ENCODE data around the gene MAGEA8.
"Not testable (repeated sequence)": the region's sequence is repeated elsewhere in the genome, so short reads cannot be mapped to it uniquely, and the experiment has no call there.

The MAGEA8 gene

DNA sequence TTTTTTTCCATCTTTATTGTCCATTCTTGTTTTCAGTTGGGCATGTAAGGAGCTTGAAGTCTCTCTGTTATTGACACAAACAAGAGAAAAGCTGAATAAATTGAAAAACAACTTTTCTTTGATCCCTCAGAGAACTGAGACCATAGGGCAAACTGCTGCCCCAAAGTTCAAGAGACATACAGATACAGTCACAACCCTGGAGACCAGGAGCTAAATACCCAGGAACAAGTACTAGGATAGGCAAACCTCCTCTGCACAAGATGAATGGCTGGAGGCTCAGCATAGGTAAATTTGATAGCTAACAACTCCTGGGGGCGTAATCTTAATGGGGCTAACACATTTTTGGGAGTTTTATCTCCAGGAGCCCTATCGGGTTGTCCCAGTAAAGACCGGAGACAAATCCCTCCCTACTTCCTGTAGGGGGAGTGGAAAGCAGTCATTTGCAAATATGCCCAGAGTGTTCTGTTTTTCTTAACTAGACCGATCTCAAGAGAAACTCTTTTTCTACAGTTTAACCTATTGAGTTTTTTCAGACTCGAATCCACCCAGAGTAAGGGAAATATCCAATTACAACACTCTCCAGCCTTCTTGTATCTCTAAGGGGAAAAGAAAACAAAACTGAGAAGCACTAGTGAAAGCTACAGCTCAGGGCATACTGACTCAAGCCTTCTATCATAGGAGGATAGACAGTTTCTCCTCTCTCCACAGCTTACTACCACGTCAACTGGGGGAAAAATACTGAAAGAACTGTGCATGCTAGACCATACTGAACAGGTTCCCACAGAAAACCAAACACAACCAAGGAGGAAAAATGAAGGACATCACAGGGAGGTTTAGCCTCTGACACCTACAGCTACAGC lies 23.1 kb downstream of the MAGEA8 start:
- DNase-seq (ENCODE audit: low read depth in 2 of 3, low spot score in 2 of 3), result no peak

GRCh38 chrX:149908308-149908707 lies 27.3 kb downstream of the MAGEA8 start:
- no peak for DNase-seq (ENCODE audit: low read depth in 2 of 3, low spot score in 2 of 3)

- DNase-seq (ENCODE audit: low read depth in 2 of 3, low spot score in 2 of 3), result no peak
These were observed 27.7 kb downstream of the MAGEA8 start for GRCh38 chrX:149908727-149909126.

DNA sequence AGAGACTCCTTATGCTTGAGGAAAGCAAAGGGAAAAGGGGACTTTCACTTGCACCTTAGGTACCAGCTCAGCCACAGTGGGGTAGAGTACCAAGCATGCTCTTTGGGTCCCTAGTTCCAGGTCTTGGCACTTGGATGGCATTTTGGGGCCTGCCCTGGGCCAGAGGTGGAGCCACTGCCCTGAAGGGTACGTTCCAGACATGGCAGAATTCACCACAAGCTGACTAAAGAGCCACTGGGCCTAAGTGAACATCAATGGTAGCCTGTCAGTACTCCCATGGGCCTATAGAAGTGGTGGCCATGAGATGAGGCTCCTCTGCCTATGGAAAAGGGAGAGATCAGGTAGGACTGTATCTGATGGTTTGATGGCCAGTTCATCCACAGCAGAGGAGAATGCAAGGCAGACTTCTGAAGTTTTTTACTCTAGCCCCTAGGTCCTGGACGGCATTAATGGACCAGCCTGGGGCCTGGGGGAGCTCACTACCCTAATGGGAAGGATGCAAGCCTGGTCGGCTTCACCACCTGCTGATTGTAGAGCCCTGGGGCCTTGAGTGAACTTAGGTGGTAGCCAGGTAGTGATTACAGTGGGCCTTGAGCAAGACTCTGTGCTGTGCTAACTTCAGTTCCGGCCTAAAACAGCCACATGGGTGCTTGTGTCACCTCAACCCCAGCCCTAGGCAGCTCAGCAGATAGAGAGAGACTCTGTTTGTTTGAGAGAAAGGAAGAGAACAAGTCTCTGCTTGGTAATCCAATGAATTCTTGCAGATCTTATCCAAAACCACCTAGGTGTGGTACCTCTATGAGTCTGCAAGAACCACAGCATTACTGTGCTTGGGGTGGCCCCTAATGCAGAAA lies 28.6 kb downstream of the MAGEA8 start:
- no peak for DNase-seq (ENCODE audit: low read depth in 2 of 3, low spot score in 2 of 3)

DNA sequence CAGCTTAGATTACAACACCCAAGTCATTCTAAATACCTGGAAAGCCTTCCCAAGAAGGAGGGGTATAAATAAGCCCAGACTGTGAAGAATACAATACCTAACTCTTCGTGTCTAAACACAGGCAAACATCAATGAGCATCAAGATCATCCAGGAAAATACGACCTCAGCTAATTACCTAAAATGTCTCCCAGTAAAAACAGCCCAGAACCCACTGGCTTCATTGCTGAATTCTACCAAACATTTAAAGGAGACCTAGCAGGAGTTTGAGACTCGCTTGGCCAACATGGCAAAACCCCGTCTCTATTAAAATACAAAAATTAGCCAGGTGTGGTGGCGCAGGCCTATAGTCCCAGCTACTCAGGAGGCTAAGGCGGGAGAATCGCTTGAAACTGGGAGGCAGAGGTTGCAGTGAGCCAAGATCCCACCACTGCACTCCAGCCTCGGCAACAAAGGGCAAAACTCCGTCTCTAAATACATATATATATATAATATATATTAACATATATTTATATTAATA lies 29.3 kb downstream of the MAGEA8 start:
- DNase-seq (ENCODE audit: low read depth in 2 of 3, low spot score in 2 of 3), result no peak

DNA sequence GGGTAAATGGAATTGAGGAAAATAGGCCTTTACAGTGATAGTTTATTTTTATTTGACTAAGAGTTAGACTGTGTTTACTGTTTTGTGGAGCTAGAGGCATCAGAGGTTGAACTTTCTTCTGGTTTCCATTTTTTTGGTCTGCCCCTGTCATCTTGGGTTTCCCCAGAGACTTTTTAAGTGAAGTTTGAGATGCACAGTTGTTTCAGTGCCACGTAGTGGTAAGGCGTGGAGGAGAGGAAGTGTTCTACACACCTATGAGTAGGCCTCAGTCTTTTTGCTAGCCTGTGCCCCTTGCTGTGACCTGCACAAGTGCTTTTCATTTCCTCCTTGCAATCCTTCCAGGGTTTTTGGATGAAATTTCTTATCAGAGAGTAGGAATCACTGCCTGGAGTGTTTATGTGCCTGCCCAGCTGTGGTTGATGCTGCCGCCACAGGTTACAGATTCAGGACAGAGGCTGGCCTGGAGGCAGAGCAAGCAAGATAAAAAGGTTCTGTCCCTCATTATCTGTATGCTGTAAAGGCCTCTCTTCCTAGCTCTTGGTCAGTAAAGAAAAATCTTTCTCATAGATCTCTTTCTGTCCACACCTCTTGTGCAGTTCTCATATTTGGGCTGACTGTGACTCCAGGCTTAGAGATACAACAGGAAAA lies 35.9 kb downstream of the MAGEA8 start:
- no peak for DNase-seq (ENCODE audit: low read depth in 2 of 3, low spot score in 2 of 3)

DNA sequence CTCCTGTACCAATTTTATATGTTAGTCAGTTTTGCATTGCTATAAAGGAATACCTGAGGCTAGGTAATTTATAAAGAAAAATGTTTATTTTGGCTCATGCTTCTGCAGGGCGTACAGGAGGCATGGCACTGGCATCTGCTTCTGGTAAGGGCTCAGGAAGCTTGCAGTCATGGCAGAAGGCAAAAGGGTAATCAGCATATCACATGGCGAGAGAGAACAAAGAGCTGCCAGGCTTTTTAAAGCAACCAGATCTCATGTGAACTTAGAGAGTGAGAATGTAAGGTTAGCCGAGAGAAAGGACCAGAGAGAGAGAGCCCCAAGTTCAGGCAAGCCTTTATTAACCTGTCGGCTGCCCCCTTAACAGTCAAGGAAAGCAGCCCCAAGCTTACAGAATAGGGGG lies 42.9 kb downstream of the MAGEA8 start:
- DNase-seq (ENCODE audit: low read depth in 2 of 3, low spot score in 2 of 3), result not testable (repeated sequence)

DNA sequence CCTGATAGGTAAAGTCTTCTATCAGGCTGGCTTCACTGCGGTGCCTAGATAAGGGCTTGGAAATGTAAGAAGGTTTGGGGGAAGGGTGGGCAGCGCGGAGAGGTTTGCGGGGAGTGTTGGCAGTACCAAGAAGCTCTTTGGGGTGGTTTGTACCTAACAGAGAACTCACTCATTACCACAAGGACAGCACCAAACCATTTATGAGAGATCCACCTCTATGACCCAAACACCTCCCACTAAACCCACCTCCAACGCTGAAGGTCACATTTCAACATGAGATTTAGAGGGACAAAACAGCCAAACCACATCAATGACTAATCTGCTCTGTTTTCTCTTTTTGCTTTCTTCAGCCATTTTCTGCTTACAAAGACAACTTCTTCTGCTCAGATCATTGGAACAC lies 43.5 kb downstream of the MAGEA8 start:
- DNase-seq (ENCODE audit: low read depth in 2 of 3, low spot score in 2 of 3), result not testable (repeated sequence)

GRCh38 chrX:149927245-149927963 lies 46.4 kb downstream of the MAGEA8 start:
- DNase-seq (ENCODE audit: low read depth in 2 of 3, low spot score in 2 of 3), result not testable (repeated sequence)

GRCh38 chrX:149927964-149928258 lies 46.9 kb downstream of the MAGEA8 start:
- not testable (repeated sequence) for DNase-seq (ENCODE audit: low read depth in 2 of 3, low spot score in 2 of 3)

DNA sequence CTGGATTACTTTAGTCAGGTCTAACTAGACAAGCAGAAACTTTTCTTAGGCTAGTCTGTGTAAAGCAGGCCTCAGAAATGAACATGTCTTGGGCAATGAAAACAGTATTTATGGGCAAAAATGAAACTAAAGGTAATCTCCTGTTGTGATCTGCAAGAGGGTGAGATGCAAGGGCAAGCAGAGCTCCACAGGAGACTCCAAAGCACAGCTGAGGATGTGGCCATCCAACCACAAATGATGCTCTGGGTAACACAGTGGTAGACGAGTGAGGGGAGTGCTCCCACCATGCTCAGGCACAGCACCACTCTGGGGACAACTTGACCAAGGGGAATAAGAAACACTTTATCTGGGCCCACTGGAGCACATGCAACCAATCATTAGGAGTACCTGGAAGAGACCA lies 47.7 kb downstream of the MAGEA8 start:
- DNase-seq (ENCODE audit: low read depth in 2 of 3, low spot score in 2 of 3), result not testable (repeated sequence)

DNA sequence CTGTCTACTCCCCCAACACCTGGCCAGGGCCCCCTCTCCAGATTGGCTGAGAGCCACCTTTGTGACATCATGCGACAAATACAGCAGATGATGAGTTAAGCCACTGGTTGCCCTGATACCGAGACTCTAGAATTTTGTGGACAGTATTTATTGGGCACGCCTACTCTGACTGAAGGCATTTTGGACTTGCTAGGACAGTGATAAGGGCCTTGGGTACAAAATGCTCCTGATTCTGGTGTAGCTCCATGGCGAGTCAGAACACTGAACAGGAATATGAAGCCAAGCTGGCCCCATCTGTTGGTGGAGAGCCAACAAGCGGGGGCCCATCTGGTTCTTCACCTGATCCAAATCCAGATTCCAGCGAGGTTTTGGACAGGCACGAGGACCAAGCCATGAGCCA lies 48.4 kb downstream of the MAGEA8 start, which contains the start of gene HSFX4:
HSFX4 (plus strand) TSS at position 174 of the 400 bp plus-strand sequence; CDS start at position 246, 72 bp downstream.
- DNase-seq (ENCODE audit: low read depth in 2 of 3, low spot score in 2 of 3), result not testable (repeated sequence)

- DNase-seq (ENCODE audit: low read depth in 2 of 3, low spot score in 2 of 3), result not testable (repeated sequence)
These were observed 50.4 kb downstream of the MAGEA8 start for GRCh38 chrX:149931355-149931754.

DNA sequence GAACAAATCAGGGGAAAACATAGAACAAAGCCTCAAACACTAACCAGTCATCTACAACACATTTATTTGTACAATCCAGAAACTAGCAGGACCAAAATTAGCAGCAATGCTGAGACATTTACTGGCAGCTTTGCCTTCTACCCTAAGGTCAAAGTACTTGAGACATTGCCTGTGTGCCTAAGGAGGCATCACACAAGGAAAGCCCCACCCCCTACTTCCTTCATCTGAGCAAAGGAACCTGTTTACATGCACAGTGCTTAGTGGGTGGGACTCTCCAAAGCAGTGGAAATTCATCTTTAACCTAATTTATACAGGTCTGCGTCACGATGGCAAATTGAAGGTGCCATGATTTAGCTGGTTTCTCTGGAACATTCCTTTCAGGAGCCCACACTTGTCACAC lies 51.2 kb downstream of the MAGEA8 start:
- not testable (repeated sequence) for DNase-seq (ENCODE audit: low read depth in 2 of 3, low spot score in 2 of 3)

GRCh38 chrX:149932970-149933369 lies 52.0 kb downstream of the MAGEA8 start:
- not testable (repeated sequence) for DNase-seq (ENCODE audit: low read depth in 2 of 3, low spot score in 2 of 3)

DNA sequence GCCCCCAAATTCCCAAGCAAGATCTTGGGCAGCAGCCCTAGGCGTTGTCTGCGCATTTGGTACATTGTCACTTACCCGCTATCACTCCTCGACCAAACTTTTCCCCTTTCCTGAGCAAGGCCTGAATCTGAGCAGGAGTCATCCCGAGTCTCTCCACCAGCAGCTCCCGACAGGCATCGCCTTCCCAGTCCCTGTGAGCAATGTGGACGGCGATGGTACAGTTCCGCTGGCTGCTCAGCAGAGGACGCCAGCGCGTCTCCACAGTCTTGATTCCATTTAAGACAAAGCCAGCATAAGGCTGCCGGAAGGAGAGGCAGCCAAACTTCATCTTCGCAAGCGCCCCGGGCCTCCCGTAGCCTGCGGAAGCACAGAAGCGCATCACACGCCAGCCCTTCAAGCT lies 52.6 kb downstream of the MAGEA8 start:
- DNase-seq (ENCODE audit: low read depth in 2 of 3, low spot score in 2 of 3), result not testable (repeated sequence)

Data from activated CD8-positive, alpha-beta memory T cell treated with anti-CD3 and anti-CD28 coated beads for 48 hours (primary cell).